Trophoblast cell (in vitro differentiated cells and primary cell): ENCODE data around the gene STAT2.
A peak's percentile ranks its signal among the peaks of the same experiment; 100 is the strongest.

Experiments
- DNase-seq, 2 donors: peaks; one replicate each; pipeline ENCODE4 v3.0.0-alpha.2; 2016
- H2AFZ ChIP-seq: 2 replicates; pipeline ENCODE4 v1.6.1; 2013; ENCODE audit warnings: low read length, moderate library complexity, mild to moderate bottlenecking; ENCODE audit not compliant: insufficient read depth, poor library complexity
- H2AK5ac ChIP-seq: 2 replicates; pipeline ENCODE4 v1.6.1; 2013; ENCODE audit warnings: mild to moderate bottlenecking, low read length
- H2BK120ac ChIP-seq: 2 replicates; pipeline ENCODE4 v1.6.1; 2013; ENCODE audit warnings: low read length, mild to moderate bottlenecking, moderate library complexity; ENCODE audit not compliant: insufficient read depth, poor library complexity
- H2BK12ac ChIP-seq: 2 replicates; pipeline ENCODE4 v1.6.1; 2013; ENCODE audit warnings: mild to moderate bottlenecking, low read length, moderate library complexity
- H2BK5ac ChIP-seq: 2 replicates; pipeline ENCODE4 v1.6.1; 2013; ENCODE audit warnings: low read length, low read depth, moderate library complexity, mild to moderate bottlenecking; ENCODE audit not compliant: poor library complexity
- H3K14ac ChIP-seq: 2 replicates; pipeline ENCODE4 v1.6.1; 2013; ENCODE audit warnings: mild to moderate bottlenecking, low read length
- H3K18ac ChIP-seq: 2 replicates; pipeline ENCODE4 v1.6.1; 2013; ENCODE audit warnings: mild to moderate bottlenecking, low read length
- H3K23ac ChIP-seq: 2 replicates; pipeline ENCODE4 v1.6.1; 2013; ENCODE audit warnings: low read length
- H3K27ac ChIP-seq: 2 replicates; pipeline ENCODE4 v1.5.1; 2013; ENCODE audit warnings: low read depth, mild to moderate bottlenecking, inconsistent platforms, low read length, moderate library complexity
- H3K27me3 ChIP-seq: 2 replicates; pipeline ENCODE4 v1.6.1; 2013; ENCODE audit warnings: inconsistent platforms, mild to moderate bottlenecking, low read length, moderate library complexity; ENCODE audit not compliant: insufficient read depth
- H3K36me3 ChIP-seq, 2 experiments: 1 replicate in 1 of 2; 2 replicates in 1 of 2; pipeline ENCODE4 v1.6.1; 2013; ENCODE audit warnings: low read length in 2 of 2, mild to moderate bottlenecking in 2 of 2, moderate library complexity in 1 of 2; ENCODE audit not compliant: insufficient read depth in 2 of 2, control insufficient read depth in 1 of 2
- H3K4ac ChIP-seq: 2 replicates; pipeline ENCODE4 v1.6.1; 2013; ENCODE audit warnings: low read depth, mild to moderate bottlenecking, low read length, moderate library complexity
- H3K4me1 ChIP-seq, 2 experiments: 1 replicate in 1 of 2; 2 replicates in 1 of 2; pipeline ENCODE4 v1.6.1; 2013; ENCODE audit warnings: low read length in 2 of 2, mild to moderate bottlenecking in 2 of 2, moderate library complexity in 1 of 2; ENCODE audit not compliant: insufficient read depth in 2 of 2, control insufficient read depth in 1 of 2
- H3K4me2 ChIP-seq: 2 replicates; pipeline ENCODE4 v1.6.1; 2013; ENCODE audit warnings: inconsistent platforms, mild to moderate bottlenecking, low read length, moderate library complexity
- H3K4me3 ChIP-seq: 2 replicates; pipeline ENCODE4 v1.5.1; 2013; ENCODE audit warnings: mild to moderate bottlenecking, low read depth, low read length, inconsistent platforms
- H3K79me1 ChIP-seq: one replicate; pipeline ENCODE4 v1.6.1; 2013; ENCODE audit warnings: low read length
- H3K79me2 ChIP-seq: 2 replicates; pipeline ENCODE4 v1.6.1; 2013; ENCODE audit warnings: low read length, mild to moderate bottlenecking; ENCODE audit not compliant: control insufficient read depth, insufficient read depth, poor library complexity
- H3K9ac ChIP-seq: 2 replicates; pipeline ENCODE4 v1.6.1; 2013; ENCODE audit warnings: mild to moderate bottlenecking, low read length
- H3K9me3 ChIP-seq: 2 replicates; pipeline ENCODE4 v1.6.1; 2013; ENCODE audit warnings: low read depth, mild to moderate bottlenecking, control low read depth, inconsistent platforms, low read length; ENCODE audit not compliant: insufficient read depth
- H4K12ac ChIP-seq: 2 replicates; pipeline ENCODE4 v1.6.1; 2013; ENCODE audit warnings: low read depth, mild to moderate bottlenecking, low read length, moderate library complexity
- H4K8ac ChIP-seq: 2 replicates; pipeline ENCODE4 v1.6.1; 2013; ENCODE audit warnings: low read depth, mild to moderate bottlenecking, low read length, moderate library complexity
- H4K91ac ChIP-seq: one replicate; pipeline ENCODE4 v1.6.1; 2013; ENCODE audit warnings: low read depth, mild to moderate bottlenecking, low read length, moderate library complexity
- WGBS: extraction: QIAGEN DNeasy Blood & Tissue Kit; methylation state at CpG from one replicate; pipeline ENCODE4 v1.1.7; 2013; ENCODE audit warnings: missing lambda C conversion rate; ENCODE audit not compliant: insufficient read length, insufficient coverage; ENCODE audit errors: extremely low coverage; 5-methylcytosine and 5-hydroxymethylcytosine counted together

STAT2 gene

GRCh38 chr12:56300644-56301464, 59.1 kb downstream of the STAT2 start:
- Histone ChIP-seq H3K18ac (no peak overlapping the region), H4K8ac (peak overlapping the region; percentile 80), H4K91ac (peak overlapping the region; percentile 68), H3K9ac (no peak overlapping the region), H3K27me3 (no peaks in the 10 kb centered on the region), H3K4me2 (peak overlapping the region; percentile 57), H3K36me3 (peaks cover 16 to 20% of the 10 kb centered on the region in 2 experiments), H3K4me3 (peak overlapping the region; percentile 0), H3K23ac (no peak overlapping the region), H3K4me1 (peaks cover 4% of the 10 kb centered on the region in 2 experiments), H2AK5ac (no peak overlapping the region), H3K9me3 (no peaks in the 10 kb centered on the region), H3K27ac (peak overlapping the region; percentile 6), H2BK120ac (no peak overlapping the region), H3K79me2 (peaks cover 9% of the 10 kb centered on the region), H3K79me1 (peaks cover 8% of the 10 kb centered on the region), H2AFZ (peak overlapping the region; percentile 40), H2BK12ac (no peak overlapping the region), H2BK5ac (peak overlapping the region; percentile 7), H3K14ac (peak overlapping the region; percentile 71), H4K12ac (no peak overlapping the region), H3K4ac (no peak overlapping the region)
- DNase-seq: no peak
- no CpG with 5 or more reads among the region's 21 CpGs for whole genome bisulfite sequencing

DNA sequence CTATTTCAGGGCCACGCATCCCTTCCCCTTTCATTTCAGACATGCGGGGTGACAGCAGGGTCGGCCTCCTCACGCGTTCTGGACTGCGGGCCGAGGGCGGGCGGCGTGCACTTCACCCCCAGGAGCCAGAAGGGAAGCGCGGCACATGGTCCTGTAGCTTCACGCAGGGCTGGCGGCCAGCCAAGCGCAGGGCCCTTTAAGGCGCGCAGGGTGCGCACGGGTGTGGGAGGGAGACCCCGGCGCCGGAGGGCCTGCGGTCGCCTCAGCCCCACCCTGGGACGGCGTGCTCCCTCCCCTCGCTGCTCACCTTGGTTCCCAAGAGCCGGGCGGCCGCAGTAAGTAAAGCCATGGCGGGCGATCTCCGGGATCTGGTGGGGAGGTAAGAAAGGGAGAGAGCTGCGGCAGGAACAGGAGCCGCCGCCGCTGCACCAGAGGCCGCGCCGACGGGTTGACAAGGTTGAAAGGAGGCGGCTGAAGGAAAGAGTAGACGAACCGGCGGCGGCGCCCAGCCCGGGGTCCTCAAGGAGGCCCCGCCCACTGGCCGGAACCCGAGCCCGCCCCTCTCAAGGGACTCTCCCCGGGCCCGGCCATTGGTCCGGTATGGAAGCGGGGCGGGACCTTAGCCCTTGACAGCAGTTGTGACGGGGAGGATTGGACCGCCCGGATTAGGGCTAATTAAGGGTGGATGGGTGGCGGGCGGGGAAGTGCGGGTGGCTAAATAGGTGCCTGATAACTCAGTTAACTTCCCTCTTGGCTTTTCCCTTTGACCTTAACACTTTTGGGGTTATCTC, 59.9 kb downstream of the STAT2 start, which contains the start of gene CS:
TSS of gene CS (minus strand) at position 478 of the 791 bp plus-strand sequence. CDS start at position 349, 129 bp downstream.
- DNase-seq: peak; percentile 99
- Histone ChIP-seq H3K4ac (peak within 1 kb of the TSS; percentile 71), H2BK5ac (peak within 1 kb of the TSS; percentile 7), H4K12ac (peak within 1 kb of the TSS; percentile 39), H3K4me1 (peaks cover 4% of the 10 kb centered on the region in 2 experiments), H2BK12ac (no peak within 1 kb of the TSS), H4K91ac (peak within 1 kb of the TSS; percentile 83), H3K4me2 (peak within 1 kb of the TSS; percentile 89), H3K9me3 (no peaks in the 10 kb centered on the region), H3K14ac (peak within 1 kb of the TSS; percentile 75), H2BK120ac (peak within 1 kb of the TSS; percentile 88), H3K36me3 (peaks cover 11 to 14% of the 10 kb centered on the region in 2 experiments), H3K18ac (peak within 1 kb of the TSS; percentile 89), H3K79me1 (peaks cover 8% of the 10 kb centered on the region), H3K4me3 (peak within 1 kb of the TSS; percentile 100), H2AFZ (peak within 1 kb of the TSS; percentile 67), H3K27ac (peak within 1 kb of the TSS; percentile 70), H3K23ac (no peak within 1 kb of the TSS), H3K79me2 (peaks cover 9% of the 10 kb centered on the region), H3K27me3 (no peaks in the 10 kb centered on the region), H2AK5ac (peak within 1 kb of the TSS; percentile 69), H3K9ac (peak within 1 kb of the TSS; percentile 88), H4K8ac (peak within 1 kb of the TSS; percentile 80)
- no CpG with 5 or more reads among the region's 63 CpGs for WGBS

GRCh38 chr12:56299308-56299852, 60.5 kb downstream of the STAT2 start:
- Histone ChIP-seq H2AFZ (peak overlapping the region; percentile 67), H3K4me2 (peak overlapping the region; percentile 89), H3K9ac (peak overlapping the region; percentile 88), H3K9me3 (no peaks in the 10 kb centered on the region), H3K4ac (peak overlapping the region; percentile 71), H3K27me3 (no peaks in the 10 kb centered on the region), H3K23ac (no peak overlapping the region), H2BK12ac (no peak overlapping the region), H3K36me3 (peaks cover 10 to 14% of the 10 kb centered on the region in 2 experiments), H4K91ac (peak overlapping the region; percentile 83), H2BK5ac (peak overlapping the region; percentile 5), H3K4me1 (peaks cover 4% of the 10 kb centered on the region in 2 experiments), H3K18ac (peak overlapping the region; percentile 89), H3K27ac (peak overlapping the region; percentile 70), H3K79me2 (peaks cover 9% of the 10 kb centered on the region), H2BK120ac (peak overlapping the region; percentile 88), H4K12ac (peak overlapping the region; percentile 39), H3K14ac (peak overlapping the region; percentile 75), H3K4me3 (peak overlapping the region; percentile 100), H2AK5ac (peak overlapping the region; percentile 69), H3K79me1 (peaks cover 8% of the 10 kb centered on the region), H4K8ac (peak overlapping the region; percentile 74)
- WGBS: no CpG with 5 or more reads among the region's 10 CpGs
- peak in 1 of 2 donors; percentile 16 for DNase-seq

GRCh38 chr12:56298828-56299227, 61.1 kb downstream of the STAT2 start:
- Histone ChIP-seq H3K27me3 (no peaks in the 10 kb centered on the region), H3K4me1 (peaks cover 4% of the 10 kb centered on the region in 2 experiments), H3K4ac (peak overlapping the region; percentile 82), H3K18ac (no peak overlapping the region), H3K9ac (no peak overlapping the region), H3K4me2 (peak overlapping the region; percentile 89), H2BK12ac (no peak overlapping the region), H4K12ac (no peak overlapping the region), H2BK120ac (no peak overlapping the region), H3K79me1 (peaks cover 8% of the 10 kb centered on the region), H4K8ac (no peak overlapping the region), H2AFZ (no peak overlapping the region), H3K36me3 (peaks cover 7 to 12% of the 10 kb centered on the region in 2 experiments), H3K4me3 (no peak overlapping the region), H3K27ac (no peak overlapping the region), H3K23ac (no peak overlapping the region), H3K79me2 (peaks cover 9% of the 10 kb centered on the region), H2AK5ac (no peak overlapping the region), H3K9me3 (no peaks in the 10 kb centered on the region), H3K14ac (no peak overlapping the region), H4K91ac (no peak overlapping the region), H2BK5ac (no peak overlapping the region)
- no peak for DNase-seq
- no CpG with 5 or more reads among the region's 5 CpGs for whole genome bisulfite sequencing
